H1 (cell line): ENCODE measurements around the gene DPF3.

Source experiments
- ASH2L ChIP-seq: fragments of 200-600, 300-600 bp; sonication (generic); IDR thresholded peaks from one replicate; pipeline ENCODE4 v1.7.1; 2017; ENCODE audit warnings: low read length
- CBX5 ChIP-seq: fragments of 300-800, 300-1000 bp; sonication (generic); IDR thresholded peaks from 2 replicates; pipeline ENCODE4 v1.7.1; 2016; ENCODE audit warnings: antibody characterized with exemption, low read length, low read depth
- CHD2 ChIP-seq: IDR thresholded peaks from 2 replicates; pipeline ENCODE4 v1.6.1; 2012; ENCODE audit warnings: low read length, improper control_type of control experiment
- HDAC6 ChIP-seq: IDR thresholded peaks from one replicate; pipeline ENCODE4 v1.7.1; 2012; ENCODE audit warnings: low read depth, mild to moderate bottlenecking, inconsistent platforms, low read length, moderate library complexity
- JUND ChIP-seq: IDR thresholded peaks from 2 replicates; pipeline ENCODE4 v1.6.1; 2011; ENCODE audit warnings: mild to moderate bottlenecking, improper control_type of control experiment, low read length
- MAX ChIP-seq: IDR thresholded peaks from 2 replicates; pipeline ENCODE4 v1.6.1; 2012; ENCODE audit warnings: inconsistent platforms
- POLR2A ChIP-seq, 2 experiments: IDR thresholded peaks; 1 replicate in 1 of 2; 2 replicates in 1 of 2; pipeline ENCODE4 v1.6.1; 2011; ENCODE audit warnings: low read depth in 2 of 2, low read length in 2 of 2, mild to moderate bottlenecking in 2 of 2; ENCODE audit errors: control extremely low read depth in 1 of 2
- RAD21 ChIP-seq, 2 experiments: IDR thresholded peaks in 1 of 2; conservative IDR thresholded peaks in 1 of 2; 2 replicates each; pipeline ENCODE4 v1.6.1; 2011; ENCODE audit warnings: low read depth in 2 of 2, low read length in 2 of 2, improper control_type of control experiment in 1 of 2, inconsistent platforms in 1 of 2, mild to moderate bottlenecking in 1 of 2, moderate library complexity in 1 of 2
- SP1 ChIP-seq: IDR thresholded peaks from 2 replicates; pipeline ENCODE4 v1.6.1; 2011; ENCODE audit warnings: low read depth, low read length
- TF ChIP-seq, protein P1 (sequence below), 3 experiments: IDR thresholded peaks; 1 replicate in 2 of 3; 2 replicates in 1 of 3; pipeline versions ENCODE4 v1.5.1 to v1.6.1; 2011; ENCODE audit warnings: low read length in 3 of 3, mild to moderate bottlenecking in 3 of 3, inconsistent platforms in 2 of 3, low read depth in 1 of 3, moderate library complexity in 1 of 3; ENCODE audit not compliant: insufficient read depth in 1 of 3; ENCODE audit errors: control extremely low read depth in 1 of 3

- TF ChIP-seq ASH2L: no peak
- TF ChIP-seq, protein P1, sequence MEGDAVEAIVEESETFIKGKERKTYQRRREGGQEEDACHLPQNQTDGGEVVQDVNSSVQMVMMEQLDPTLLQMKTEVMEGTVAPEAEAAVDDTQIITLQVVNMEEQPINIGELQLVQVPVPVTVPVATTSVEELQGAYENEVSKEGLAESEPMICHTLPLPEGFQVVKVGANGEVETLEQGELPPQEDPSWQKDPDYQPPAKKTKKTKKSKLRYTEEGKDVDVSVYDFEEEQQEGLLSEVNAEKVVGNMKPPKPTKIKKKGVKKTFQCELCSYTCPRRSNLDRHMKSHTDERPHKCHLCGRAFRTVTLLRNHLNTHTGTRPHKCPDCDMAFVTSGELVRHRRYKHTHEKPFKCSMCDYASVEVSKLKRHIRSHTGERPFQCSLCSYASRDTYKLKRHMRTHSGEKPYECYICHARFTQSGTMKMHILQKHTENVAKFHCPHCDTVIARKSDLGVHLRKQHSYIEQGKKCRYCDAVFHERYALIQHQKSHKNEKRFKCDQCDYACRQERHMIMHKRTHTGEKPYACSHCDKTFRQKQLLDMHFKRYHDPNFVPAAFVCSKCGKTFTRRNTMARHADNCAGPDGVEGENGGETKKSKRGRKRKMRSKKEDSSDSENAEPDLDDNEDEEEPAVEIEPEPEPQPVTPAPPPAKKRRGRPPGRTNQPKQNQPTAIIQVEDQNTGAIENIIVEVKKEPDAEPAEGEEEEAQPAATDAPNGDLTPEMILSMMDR (IDR thresholded peaks at IDR 0.05; ENCODE audit: control extremely low read depth in 1 of 3, insufficient read depth in 1 of 3, low read depth in 1 of 3, low read length in 3 of 3): no peak
- TF ChIP-seq SP1: no peak
- no peak for TF ChIP-seq JUND
- no peak for TF ChIP-seq POLR2A (IDR thresholded peaks at IDR 0.05; ENCODE audit: control extremely low read depth in 1 of 2, low read depth in 2 of 2, low read length in 2 of 2)
- no peak for TF ChIP-seq CBX5
- no peak for TF ChIP-seq MAX
- TF ChIP-seq CHD2: no peak
- TF ChIP-seq HDAC6: no peak
- TF ChIP-seq RAD21 (IDR thresholded peaks at IDR 0.05 in 1 of 2, conservative IDR thresholded peaks at IDR 0.05 in 1 of 2; ENCODE audit: low read depth in 2 of 2, low read length in 2 of 2): no peak
These were observed 169.9 kb downstream of the DPF3 start for GRCh38 chr14:72723858-72724530.
